Gastroesophageal sphincter (tissue), 3 donors: Measurements from ENCODE around the gene VAMP8.

Source experiments
- CTCF ChIP-seq, 4 experiments: fragments of 200-600 bp in 2 of 4; fragments of 450-650 bp in 2 of 4; sonication (generic) in 1 of 4; IDR thresholded peaks; one replicate each; pipeline ENCODE4 v1.5.1; 2017 to 2019; ENCODE audit warnings: antibody characterized with exemption in 4 of 4, mild to moderate bottlenecking in 2 of 4, moderate library complexity in 2 of 4
- EP300 ChIP-seq: sonication (generic); formaldehyde crosslinking; IDR thresholded peaks from one replicate; pipeline ENCODE4 v1.6.1; 2017; ENCODE audit warnings: antibody characterized with exemption, mild to moderate bottlenecking
- POLR2A ChIP-seq, 2 donors: fragments of 450-650 bp; IDR thresholded peaks; one replicate each; pipeline ENCODE4 v1.6.1; 2017; ENCODE audit warnings: antibody characterized with exemption in 2 of 2, mild to moderate bottlenecking in 2 of 2, moderate library complexity in 1 of 2
- POLR2AphosphoS5 ChIP-seq: sonication (generic); formaldehyde crosslinking; IDR thresholded peaks from one replicate; pipeline ENCODE4 v1.6.1; 2017; ENCODE audit warnings: antibody characterized with exemption

GRCh38 chr2:85600235-85600575 lies 22.8 kb downstream of the VAMP8 start:
- TF ChIP-seq CTCF (IDR thresholded peaks at IDR 0.05): no peak
- TF ChIP-seq EP300: no peak
- no peak for TF ChIP-seq POLR2A (IDR thresholded peaks at IDR 0.05)
- TF ChIP-seq POLR2AphosphoS5: no peak
